Ecto neural progenitor cell (in vitro differentiated cells): ENCODE data around the gene FMN2.

Experiments used
- DNase-seq: peaks from one replicate; pipeline ENCODE4 v3.0.0-alpha.2; 2018; ENCODE audit warnings: low spot score

FMN2 gene

DNA sequence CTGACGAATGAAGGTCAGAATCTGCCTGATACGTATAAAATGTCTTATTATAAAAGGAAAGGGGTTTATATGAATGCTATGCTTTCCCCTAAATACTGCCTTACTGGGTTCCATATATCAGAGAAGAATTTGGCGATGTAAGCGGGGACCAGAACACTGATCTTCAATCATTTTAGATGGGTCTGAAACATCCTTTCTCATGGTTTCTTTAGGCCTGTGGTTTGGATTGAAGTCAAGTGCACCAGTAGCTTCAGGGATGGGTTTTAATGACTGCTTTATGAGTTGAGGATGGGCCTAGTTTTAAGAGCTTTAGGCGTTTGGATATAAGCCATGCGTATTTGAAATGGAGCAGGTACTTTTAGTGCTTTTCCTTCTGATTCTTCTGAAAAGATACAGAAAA is 6.9 kb downstream of the FMN2 start:
- no peak for DNase-seq

DNA sequence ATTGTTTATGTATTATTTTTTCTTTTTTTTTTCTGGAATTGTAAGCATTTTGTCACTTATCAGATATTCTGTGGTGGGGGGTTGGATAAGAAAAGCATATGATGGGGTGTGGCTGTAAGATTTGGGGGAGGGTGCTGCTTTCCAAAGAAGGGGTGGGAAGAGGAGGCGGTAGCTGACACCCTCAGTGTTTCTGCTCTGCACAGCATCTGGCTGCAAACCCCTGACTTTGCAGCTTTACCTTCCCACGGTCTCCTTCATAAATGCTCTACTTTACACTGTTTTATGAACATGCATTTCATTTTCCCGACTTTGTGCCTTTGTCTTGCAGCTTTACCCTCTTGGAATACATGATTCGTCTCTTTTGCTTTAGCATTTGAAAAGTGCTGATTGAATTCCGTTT is 7.6 kb downstream of the FMN2 start:
- DNase-seq: no peak

DNA sequence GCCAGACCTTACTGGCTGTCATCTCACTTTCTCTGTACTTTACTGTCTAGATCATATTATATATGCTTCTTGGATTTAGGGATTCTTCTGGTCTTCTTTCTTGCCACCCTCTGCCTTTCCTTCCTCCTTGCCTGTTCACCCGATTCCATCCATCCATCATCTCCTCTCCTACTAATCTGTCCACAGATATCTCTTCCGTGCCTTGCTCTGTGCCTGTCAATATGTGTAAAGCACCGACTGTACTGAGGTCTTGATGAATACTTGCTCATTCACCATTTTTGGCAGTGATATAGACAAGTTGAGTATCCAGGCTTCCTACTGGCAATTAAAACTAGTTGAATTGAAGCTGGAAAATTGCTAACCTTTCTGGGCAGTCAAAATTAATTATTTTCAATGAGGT is 8.1 kb downstream of the FMN2 start:
- no peak for DNase-seq

GRCh38 chr1:240100371-240100934 is 8.8 kb downstream of the FMN2 start:
- DNase-seq: no peak

GRCh38 chr1:240101306-240101705 is 9.6 kb downstream of the FMN2 start:
- no peak for DNase-seq

DNA sequence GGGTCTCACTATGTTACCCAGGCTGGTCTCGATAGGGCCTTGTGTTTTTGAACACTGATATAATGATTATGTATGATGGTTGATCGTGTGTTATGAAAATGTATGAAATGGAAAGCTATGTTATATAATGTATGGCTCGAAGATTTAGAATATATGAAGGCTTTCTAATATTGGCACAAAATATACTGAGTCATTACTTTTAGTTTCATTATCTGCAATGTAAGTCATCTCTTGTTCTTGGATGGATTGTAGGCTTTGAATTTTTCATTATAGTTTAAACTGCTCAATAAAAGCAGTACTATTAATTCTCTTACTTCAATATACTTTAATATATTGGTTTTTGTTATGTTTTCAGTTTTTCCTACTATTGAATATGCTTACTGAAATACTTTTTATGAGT is 10.1 kb downstream of the FMN2 start:
- no peak for DNase-seq

- no peak for DNase-seq
Observed at GRCh38 chr1:240104672-240105071, 13.0 kb downstream of the FMN2 start.

DNA sequence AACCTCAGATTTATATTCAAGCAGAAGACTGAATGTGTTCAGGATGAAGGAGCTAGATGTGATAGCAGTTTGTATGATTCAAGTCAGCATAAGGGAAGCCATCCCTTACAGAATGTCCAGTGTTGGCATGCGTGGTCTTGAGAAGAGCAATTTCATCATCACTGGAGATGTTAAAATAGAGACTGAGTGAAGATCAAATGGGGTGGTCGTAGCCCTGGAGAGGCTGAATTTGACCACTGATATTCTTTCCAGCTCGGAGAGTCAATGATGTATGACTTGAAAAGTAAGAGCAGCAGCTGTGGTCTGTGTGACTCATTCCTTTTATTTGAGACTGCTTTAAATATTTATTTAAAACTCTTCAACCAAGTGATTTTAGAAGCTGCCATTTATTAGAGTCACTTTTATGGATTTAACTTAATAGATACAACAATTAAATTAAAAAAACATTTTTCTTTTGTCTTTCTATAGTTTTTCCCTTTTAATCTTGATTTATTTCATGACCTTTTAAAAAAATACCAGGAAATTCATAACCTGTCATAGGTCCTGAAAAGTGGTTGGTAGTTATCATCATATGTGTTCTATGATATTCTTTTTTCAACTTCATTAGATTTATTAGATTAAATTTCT is 15.5 kb downstream of the FMN2 start:
- no peak for DNase-seq

DNA sequence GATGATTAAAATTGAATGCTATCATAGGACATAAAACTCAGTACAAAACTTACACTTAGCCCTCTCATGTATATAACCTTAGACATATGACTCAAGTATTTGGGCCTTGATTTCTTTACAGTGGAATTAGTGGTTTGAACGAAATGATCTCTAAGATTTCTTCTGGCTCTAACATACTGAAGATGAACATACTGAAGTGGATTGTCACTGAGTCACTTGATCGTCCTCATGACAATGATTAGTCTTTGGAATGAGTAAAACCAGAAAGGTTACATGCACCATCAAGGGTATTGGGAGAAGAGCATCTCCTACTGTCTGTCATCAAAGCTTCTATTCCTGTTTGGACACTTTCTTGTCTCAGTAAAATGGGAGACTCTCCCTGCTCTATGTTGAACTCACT is 17.4 kb downstream of the FMN2 start:
- DNase-seq: no peak

- no peak for DNase-seq
Observed at GRCh38 chr1:240109920-240110636, 18.4 kb downstream of the FMN2 start.

- DNase-seq: no peak
Observed at GRCh38 chr1:240111558-240111957, 19.9 kb downstream of the FMN2 start.

DNA sequence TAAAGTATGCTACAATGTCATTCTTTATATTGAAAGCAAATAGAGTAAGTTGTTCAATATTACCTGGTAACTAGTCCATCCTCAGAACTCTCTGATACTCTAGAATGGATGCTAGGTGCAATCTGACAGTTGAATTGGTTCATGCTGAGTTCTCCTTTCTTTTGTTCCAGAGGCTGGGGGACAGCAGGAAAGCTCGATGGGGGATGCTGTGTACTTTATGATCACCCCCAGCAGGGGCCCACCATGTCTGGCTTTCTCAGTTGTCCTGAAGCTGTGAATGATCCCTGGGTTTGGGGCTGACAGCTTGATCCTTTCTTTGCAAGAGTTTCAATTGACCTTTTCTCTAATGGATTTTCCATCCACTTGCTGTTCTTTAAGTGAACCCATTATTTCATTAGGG is 22.5 kb downstream of the FMN2 start:
- DNase-seq: no peak

DNA sequence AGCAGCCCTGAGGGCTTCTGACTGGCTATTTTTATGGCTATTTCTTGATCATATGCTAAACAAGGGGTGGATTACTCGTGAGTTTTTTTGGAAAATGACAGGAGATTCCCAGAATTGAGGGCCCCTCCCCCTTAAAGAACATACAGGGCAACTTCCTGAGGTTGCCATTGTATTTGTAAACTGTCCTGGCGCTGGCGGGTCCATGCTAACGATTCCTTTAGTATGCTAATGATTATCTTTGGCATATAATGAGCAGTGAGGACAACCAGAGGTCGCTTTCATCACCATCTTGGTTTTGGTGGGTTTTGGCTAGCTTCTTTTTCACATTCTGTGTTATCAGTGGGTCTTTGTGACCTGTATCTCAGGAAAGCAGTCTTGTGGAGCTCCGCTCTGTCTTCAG is 24.1 kb downstream of the FMN2 start:
- no peak for DNase-seq

DNA sequence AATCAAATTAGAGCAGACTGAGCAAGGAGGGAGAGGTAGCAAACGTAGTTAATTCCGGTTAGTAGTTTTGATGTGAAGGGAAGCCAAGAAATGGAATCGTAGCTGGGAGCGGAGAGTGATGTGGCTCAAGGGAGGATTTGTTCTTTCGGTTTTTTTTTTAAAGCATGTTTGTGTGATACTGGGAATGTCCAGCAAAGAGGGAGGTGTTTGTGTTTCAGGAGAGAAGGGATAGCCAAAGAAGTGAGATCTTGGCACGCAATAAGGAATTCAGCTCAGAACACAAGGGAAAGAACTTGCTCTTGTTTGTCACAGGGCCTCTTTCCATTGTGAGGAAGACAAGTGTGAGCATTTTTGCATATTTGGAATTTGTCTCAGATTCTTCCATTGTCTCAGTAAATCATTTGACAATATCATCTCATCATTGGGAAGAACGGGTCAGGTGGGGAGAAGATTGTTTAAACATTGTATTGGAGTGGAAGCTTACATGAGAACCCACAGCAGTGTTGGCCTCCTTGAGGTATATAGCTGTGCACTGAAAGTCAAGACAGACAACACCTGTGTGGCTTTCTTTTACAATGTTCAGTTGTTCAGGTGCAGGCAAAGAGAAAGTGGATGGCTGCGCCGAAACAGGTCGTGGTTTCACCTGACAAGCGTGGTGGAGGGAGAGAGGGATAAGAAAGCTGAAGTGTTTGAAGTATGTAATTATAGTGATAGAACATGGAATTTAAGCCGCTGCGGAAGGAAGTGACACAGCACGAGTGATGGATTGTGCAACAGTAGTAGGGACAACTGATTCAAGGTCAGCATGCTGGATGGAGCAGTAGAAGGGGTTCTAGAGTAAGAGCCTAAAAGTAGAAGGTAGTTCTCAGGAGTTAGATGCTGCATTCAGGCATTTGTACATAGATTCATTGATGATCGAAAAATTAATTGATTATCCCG is 25.4 kb downstream of the FMN2 start:
- DNase-seq: no peak

DNA sequence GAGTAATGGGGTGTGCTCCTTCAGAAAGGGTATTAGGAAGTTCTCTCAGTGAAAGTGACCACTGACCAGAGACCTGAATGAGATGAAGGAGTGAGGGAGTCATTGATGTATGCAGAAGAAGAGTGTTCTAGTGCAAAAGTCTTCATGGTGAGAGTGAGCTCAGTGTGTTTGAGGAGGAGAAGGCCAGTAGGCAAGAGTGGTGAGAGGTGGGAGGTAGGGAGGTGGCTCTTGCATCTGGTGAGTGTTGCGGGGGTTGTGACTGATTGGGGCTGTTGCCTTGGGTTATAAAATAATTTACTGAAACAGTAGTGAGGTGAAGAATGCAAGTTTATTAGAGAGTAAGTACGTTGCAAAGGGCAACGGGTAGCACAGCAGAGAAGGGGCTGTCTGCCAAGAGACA is 26.2 kb downstream of the FMN2 start:
- DNase-seq: no peak

GRCh38 chr1:240122639-240123613 is 31.2 kb downstream of the FMN2 start:
- DNase-seq: peak; percentile 47

- no peak for DNase-seq
Observed at GRCh38 chr1:240126821-240127220, 35.1 kb downstream of the FMN2 start.

DNA sequence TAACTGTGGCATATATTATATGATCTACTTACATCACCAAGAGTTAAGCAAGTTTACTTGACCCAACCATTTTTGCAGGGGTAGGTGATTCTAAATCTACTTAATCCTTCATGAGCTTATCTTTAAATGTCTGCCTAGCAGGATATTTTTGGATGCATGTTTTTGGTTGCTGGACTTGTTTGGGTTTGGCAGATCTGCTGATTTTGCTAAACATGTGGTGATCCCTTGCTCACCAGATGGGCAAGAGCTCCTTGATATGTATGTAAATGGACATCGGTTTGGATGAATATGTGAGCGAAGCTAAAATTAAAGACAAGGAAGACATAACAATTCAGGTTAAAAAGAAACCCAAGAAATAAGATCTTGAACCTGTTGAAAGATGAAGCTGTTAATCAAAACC is 36.7 kb downstream of the FMN2 start:
- no peak for DNase-seq

DNA sequence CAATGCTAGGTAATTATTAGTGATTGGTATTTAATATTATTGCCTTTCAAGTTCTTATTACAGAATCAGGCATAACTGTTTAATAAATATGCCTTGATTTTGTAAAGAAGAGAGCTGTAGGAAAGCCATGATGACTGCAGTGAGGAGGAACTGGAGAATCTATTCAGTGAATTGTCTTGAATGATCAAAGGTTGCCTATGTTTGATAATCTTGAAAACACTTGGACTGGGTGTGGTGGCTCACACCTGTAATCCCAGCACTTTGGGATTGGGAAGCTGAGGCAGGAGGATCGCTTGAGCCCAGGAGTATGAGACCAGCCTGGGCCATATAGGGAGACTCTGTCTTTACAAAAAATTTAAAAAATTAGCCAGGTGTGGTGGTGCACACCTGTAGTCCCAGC is 42.4 kb downstream of the FMN2 start:
- DNase-seq: no peak

- no peak for DNase-seq
Observed at GRCh38 chr1:240134596-240134995, 42.9 kb downstream of the FMN2 start.

DNA sequence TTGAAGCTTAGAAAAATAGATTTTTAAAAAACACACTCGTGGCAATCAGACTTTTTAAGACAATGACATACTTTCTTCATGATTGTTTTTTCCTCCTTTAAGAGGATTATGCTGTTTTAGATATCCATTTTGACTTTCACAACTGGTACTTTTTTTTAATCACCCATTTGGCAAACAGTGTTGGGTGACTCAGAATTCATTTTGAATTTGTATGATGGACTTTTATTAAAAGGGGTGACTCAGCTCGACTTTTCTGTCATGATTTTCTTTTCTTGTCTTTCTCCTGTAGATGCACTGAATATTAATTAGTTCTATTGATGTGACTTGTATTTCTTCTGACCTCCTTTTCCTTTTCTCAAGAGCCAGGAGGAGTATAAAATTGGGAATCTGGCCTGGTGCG is 44.7 kb downstream of the FMN2 start:
- DNase-seq: no peak
